ENCODE results near the gene ICAM5.
"Not testable (repeated sequence)": the region's sequence is repeated elsewhere in the genome, so short reads cannot be mapped to it uniquely, and the experiment has no call there.

ICAM5 gene

DNA sequence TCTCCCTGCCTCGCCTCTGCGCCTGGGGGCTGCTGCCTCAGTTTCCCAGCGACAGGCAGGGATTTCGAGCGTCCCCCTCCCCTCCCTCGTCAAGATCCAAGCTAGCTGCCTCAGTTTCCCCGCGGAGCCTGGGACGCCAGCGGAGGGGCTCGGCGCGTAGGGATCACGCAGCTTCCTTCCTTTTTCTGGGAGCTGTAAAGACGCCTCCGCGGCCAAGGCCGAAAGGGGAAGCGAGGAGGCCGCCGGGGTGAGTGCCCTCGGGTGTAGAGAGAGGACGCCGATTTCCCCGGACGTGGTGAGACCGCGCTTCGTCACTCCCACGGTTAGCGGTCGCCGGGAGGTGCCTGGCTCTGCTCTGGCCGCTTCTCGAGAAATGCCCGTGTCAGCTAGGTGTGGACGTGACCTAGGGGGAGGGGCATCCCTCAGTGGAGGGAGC, 19.6 kb upstream of the ICAM5 start:
- DNase-seq = peak; percentile 83

DNA sequence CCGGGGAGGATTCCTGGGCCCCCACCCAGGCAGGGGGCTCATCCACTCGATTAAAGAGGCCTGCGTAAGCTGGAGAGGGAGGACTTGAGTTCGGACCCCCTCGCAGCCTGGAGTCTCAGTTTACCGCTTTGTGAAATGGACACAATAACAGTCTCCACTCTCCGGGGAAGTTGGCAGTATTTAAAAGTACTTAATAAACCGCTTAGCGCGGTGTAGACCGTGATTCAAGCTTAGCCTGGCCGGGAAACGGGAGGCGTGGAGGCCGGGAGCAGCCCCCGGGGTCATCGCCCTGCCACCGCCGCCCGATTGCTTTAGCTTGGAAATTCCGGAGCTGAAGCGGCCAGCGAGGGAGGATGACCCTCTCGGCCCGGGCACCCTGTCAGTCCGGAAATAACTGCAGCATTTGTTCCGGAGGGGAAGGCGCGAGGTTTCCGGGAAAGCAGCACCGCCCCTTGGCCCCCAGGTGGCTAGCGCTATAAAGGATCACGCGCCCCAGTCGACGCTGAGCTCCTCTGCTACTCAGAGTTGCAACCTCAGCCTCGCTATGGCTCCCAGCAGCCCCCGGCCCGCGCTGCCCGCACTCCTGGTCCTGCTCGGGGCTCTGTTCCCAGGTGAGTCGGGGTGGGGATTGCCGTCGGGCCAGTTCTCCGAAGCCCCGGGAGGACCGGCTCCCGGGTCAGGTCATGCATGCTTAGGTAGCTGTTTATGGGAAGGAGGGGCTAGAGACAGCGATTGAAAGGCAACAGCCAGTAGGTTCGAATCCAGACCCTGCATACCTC, 18.9 kb upstream of the ICAM5 start, which contains the start of gene ICAM1:
TSS of gene ICAM1 (plus strand) at position 505 of the 779 bp plus-strand sequence. CDS start at position 545, 40 bp downstream.
- peak; percentile 75 for DNase-seq

DNA sequence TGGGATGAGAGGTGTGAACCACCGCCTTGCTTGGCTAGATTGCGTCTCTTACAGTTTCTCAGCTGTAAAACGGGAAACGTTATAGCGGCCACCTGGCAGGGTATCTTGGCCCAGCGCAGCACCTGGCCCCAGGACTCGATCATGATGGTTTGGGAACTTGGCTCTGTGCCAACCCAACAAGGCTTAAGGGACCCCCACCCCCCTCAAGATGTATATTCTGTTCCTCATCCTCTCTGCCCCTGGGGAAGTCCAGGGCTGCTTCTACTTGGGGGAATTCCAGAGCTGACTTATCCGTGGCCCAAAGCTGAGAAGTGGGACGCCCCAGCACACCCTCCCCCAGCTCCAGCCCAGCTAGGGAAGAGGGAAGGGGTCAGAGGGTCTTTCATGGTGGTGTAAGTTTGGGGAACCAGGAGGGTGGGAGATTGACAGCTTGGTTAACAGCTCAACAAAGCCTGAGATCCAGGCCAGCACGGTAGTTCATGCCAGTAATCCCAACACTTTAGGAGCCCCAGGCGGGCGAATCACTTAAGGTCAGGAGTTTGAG, 18.1 kb upstream of the ICAM5 start:
- peak; percentile 43 for DNase-seq

DNA sequence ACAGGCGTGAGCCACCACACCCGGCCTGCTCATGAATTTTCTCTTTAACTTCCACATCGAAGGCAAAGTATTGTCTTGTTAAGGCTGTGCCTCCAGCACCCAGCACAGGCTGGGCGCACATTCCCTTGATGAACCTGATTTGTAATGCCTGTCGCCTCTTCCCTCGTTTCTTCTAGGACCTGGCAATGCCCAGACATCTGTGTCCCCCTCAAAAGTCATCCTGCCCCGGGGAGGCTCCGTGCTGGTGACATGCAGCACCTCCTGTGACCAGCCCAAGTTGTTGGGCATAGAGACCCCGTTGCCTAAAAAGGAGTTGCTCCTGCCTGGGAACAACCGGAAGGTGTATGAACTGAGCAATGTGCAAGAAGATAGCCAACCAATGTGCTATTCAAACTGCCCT, 15.2 kb upstream of the ICAM5 start:
- no peak for DNase-seq

DNA sequence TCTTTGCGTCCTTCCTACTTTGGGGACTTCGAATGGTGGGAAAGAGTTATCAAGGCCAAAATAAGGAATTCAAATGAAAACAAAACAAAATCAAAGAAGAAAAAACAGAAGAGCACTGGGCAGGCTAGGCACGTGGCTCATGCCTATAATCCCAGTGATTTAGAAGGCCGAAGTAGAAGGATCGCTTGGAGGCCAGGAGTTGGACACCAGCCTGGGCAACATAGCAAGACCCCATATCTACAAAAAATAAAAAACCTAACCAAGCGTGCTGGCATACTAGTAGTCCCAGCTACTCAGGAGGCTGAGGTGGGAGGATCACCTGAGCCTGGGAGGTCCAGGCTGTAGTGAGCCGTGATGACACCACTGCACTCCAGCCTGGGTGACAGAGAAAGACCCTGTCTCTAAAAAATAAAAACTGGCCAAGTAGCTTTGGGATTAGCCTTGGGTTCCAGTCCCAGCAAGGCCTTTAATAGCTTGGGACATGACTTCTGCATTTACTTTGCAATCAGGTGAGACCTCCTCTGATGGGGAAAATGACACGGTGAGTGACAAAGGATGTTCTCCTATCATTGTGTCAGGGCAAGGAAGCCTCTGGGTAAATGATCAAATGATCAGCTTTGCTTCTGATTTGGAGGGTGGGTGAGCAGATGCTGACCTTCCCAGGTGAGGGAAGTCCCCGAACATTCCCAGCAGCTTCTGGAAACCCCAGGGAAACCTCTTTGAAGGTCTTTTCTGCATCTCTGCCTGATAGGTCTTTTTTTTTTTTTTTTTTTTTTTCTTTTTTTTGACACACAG, 11.8 kb upstream of the ICAM5 start:
- no peak for DNase-seq

DNA sequence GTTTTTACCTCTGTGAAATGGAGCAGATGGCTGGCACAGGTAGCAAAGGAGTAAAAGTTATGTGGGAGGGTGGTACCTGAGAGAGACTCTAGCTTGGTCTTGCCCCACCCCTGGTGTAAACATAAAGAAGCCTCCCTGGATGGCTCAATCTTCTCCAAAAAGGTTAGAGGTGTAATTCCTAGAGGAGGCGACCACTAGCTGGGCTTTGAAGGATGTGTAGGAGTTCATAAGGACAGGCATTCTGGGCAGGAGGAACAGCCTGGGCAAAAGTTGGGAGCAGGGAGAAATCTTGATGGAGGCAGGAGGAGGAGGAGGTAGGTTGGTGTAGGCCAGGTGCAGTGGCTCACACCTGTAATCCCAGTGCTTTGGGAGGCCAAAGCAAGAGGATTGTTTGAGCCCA, 10.8 kb upstream of the ICAM5 start:
- no peak for DNase-seq

DNA sequence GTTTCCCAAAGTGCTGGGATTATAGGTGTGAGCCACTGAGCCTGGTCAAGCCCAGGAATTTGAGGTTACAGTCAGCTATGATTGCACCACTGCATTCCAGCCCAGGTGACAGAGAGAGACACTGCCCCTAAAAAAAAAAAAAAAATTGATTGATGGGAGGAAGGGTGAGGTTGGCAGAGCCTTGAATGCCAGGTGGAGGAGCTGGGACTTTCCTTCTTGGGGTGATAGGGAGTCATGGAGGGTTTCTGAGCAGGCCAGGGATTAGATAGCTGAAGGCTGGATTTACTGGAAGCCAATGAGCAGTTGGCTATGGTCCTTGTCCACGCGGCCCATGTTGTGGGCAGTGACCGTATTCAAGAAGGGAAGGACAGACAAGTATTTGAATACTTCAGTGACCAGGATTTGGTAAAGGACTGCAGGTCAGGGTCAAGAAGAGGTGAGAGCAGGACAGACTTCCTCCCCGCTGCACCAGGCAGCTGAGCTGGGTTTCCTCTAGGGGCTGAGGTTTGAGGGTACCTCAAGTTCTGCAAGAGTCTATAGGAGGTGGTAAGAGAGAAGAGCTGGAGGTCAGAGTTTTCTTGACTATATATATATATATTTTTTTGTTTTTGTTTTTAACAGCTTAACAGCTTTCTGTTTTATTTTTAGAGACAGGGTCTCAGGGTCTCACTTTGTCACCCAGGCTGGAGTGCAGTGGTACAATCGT, 9.9 kb upstream of the ICAM5 start:
- DNase-seq = no peak

DNA sequence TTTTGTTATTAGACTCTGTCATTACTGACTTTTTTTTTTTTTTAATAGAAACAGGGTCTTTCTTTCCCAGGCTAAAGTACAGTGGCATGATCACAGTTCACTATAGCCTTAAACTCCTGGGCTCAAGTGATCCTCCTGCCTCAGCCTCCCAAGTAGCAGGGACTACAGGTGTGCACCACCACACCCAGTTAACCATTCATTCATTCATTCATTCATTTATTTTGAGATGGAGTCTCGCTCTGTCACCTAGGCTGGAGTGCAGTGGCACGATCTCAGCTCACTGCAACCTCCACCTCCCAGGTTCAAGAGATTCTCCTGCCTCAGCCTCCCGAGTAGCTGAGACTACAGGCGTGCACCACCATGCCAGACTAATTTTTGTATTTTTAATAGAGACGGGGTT, 7.7 kb upstream of the ICAM5 start:
- DNase-seq = not testable (repeated sequence)

DNA sequence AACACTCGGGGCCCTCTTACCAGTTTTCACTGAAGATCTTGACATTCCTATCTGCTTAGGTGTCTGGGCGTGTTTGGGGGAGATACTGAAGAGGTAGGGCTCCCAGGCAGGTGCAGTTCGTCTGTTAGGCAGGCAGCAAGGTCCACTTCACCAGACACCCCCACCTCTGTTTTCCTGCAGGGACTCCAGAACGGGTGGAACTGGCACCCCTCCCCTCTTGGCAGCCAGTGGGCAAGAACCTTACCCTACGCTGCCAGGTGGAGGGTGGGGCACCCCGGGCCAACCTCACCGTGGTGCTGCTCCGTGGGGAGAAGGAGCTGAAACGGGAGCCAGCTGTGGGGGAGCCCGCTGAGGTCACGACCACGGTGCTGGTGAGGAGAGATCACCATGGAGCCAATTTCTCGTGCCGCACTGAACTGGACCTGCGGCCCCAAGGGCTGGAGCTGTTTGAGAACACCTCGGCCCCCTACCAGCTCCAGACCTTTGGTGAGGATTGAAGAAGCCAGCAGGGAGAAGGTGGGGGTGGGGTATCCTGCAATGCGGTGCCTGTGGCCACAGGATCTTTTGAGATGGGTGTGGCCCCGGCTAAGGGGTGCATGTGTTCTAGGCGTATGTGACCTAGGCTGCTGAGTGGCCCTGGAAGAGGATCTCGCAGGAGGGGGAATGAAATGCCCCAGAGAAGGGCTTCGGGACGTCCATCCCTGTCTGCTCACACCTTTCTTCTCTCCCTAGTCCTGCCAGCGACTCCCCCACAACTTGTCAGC, 6.3 kb upstream of the ICAM5 start:
- no peak for DNase-seq

DNA sequence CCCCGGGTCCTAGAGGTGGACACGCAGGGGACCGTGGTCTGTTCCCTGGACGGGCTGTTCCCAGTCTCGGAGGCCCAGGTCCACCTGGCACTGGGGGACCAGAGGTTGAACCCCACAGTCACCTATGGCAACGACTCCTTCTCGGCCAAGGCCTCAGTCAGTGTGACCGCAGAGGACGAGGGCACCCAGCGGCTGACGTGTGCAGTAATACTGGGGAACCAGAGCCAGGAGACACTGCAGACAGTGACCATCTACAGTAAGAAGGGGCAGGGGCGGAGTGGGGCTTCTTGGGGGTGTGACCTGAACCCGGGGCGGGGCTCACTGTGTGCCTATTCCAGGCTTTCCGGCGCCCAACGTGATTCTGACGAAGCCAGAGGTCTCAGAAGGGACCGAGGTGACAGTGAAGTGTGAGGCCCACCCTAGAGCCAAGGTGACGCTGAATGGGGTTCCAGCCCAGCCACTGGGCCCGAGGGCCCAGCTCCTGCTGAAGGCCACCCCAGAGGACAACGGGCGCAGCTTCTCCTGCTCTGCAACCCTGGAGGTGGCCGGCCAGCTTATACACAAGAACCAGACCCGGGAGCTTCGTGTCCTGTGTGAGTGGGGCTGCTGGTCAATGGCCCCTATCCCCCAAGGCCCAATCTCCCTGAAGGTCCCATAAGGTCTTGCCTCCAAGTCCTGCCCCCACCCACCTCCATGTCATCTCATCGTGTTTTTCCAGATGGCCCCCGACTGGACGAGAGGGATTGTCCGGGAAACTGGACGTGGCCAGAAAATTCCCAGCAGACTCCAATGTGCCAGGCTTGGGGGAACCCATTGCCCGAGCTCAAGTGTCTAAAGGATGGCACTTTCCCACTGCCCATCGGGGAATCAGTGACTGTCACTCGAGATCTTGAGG, 5.4 kb upstream of the ICAM5 start:
- DNase-seq = no peak

DNA sequence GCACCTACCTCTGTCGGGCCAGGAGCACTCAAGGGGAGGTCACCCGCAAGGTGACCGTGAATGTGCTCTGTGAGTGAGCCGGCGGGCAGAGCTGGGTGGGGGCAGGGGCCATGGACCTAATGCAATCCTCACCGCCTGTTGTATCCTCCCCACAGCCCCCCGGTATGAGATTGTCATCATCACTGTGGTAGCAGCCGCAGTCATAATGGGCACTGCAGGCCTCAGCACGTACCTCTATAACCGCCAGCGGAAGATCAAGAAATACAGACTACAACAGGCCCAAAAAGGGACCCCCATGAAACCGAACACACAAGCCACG, 4.8 kb upstream of the ICAM5 start:
- no peak for DNase-seq

DNA sequence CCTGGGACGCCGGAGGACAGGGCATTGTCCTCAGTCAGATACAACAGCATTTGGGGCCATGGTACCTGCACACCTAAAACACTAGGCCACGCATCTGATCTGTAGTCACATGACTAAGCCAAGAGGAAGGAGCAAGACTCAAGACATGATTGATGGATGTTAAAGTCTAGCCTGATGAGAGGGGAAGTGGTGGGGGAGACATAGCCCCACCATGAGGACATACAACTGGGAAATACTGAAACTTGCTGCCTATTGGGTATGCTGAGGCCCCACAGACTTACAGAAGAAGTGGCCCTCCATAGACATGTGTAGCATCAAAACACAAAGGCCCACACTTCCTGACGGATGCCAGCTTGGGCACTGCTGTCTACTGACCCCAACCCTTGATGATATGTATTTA, 4.4 kb upstream of the ICAM5 start:
- no peak for DNase-seq

DNA sequence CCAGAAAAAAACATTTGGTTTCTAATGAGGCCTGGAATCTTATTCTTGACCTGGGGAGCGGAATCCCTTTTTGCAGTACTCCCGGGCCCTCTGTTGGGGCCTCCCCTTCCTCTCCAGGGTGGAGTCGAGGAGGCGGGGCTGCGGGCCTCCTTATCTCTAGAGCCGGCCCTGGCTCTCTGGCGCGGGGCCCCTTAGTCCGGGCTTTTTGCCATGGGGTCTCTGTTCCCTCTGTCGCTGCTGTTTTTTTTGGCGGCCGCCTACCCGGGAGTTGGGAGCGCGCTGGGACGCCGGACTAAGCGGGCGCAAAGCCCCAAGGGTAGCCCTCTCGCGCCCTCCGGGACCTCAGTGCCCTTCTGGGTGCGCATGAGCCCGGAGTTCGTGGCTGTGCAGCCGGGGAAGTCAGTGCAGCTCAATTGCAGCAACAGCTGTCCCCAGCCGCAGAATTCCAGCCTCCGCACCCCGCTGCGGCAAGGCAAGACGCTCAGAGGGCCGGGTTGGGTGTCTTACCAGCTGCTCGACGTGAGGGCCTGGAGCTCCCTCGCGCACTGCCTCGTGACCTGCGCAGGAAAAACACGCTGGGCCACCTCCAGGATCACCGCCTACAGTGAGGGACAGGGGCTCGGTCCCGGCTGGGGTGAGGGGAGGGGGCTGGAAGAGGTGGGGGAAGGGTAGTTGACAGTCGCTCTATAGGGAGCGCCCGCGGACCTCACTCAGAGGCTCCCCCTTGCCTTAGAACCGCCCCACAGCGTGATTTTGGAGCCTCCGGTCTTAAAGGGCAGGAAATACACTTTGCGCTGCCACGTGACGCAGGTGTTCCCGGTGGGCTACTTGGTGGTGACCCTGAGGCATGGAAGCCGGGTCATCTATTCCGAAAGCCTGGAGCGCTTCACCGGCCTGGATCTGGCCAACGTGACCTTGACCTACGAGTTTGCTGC, 2.7 kb upstream of the ICAM5 start, which contains the start of gene ICAM4:
TSS of gene ICAM4 (plus strand) at position 153 of the 935 bp plus-strand sequence. CDS start at position 211, 58 bp downstream.
- DNase-seq = no peak

DNA sequence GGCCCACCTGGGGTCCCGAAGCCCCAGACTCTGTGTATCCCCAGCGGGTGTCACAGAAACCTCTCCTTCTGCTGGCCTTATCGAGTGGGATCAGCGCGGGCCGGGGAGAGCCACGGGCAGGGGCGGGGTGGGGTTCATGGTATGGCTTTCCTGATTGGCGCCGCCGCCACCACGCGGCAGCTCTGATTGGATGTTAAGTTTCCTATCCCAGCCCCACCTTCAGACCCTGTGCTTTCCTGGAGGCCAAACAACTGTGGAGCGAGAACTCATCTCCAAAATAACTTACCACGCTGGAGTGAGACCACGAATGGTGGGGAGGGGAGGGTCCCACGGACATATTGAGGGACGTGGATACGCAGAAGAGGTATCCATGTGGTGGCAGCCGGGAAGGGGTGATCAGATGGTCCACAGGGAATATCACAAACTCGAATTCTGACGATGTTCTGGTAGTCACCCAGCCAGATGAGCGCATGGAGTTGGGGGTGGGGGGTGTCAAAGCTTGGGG, 1.0 kb upstream of the ICAM5 start:
- no peak for DNase-seq

DNA sequence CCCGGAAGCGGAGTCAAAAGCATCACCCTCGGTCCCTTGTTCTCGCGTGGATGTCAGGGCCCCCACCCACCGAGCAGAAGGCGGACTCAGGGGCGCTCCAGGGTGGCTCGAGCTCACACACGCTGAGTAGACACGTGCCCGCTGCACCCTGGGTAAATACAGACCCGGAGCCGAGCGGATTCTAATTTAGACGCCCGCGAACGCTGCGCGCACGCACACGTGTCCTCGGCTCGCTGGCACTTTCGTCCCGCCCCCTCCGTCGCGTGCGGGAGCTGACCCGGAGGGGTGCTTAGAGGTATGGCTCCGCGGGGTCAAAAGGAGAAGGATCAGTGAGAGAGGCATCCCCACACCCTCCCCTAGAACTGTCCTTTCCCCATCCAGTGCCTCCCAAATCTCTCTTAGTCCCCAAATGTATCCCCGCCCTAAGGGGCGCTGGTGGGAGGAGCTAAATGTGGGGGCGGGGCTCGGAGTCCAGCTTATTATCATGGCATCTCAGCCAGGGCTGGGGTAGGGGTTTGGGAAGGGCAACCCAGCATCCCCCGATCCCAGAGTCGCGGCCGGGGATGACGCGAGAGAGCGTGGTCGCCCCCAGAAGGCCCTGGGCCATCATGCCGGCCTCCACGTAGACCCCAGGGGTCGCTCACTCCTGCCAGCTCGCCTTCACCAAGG, 451 bp upstream of the ICAM5 start:
- peak; percentile 66 for DNase-seq

DNA sequence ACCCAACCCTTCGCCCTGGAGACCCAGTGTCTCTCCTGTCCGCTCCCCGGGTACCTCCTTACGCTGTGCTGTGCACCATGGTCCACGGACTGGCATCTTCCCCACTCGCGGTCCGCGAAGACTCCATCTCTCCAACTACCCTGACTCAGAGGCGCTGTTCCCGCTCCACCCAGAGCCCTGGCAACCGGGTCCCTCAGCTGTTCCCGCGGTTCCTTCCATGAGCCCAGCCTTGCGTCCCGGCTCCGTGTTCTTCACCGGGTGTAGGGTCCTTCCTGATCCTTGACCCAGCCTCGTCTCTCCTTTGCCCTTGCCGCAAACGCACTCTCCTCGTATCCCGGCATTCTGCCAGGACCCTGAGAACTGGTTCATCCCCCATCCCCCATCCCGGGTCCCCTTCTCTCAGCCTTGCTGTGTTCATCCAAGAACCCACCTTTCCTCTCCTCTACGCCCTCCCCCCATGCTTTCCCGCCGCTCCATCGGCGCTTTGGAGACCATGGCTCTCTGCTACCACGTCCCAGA, 664 bp downstream of the ICAM5 start:
- no peak for DNase-seq

DNA sequence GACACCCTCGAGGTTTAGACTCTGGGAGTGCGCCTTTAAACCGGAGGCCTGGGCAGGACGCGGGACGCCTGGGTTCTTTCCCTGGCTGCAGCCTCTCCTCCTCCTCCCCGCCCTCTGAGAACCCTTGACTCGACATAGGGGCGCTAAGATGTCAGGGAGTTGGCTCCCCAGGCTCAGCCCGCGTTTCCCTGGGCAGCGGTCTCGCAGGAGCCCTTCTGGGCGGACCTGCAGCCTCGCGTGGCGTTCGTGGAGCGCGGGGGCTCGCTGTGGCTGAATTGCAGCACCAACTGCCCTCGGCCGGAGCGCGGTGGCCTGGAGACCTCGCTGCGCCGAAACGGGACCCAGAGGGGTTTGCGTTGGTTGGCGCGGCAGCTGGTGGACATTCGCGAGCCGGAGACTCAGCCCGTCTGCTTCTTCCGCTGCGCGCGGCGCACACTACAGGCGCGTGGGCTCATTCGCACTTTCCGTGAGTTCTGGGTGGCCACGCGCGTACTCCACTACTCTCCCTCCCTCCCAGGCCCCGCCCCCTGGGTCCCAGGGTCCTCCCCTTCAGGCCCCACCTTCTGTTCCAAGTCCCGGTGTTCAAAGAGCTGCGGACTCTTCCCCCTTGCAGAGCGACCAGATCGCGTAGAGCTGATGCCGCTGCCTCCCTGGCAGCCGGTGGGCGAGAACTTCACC, 1.3 kb downstream of the ICAM5 start:
- DNase-seq = no peak

DNA sequence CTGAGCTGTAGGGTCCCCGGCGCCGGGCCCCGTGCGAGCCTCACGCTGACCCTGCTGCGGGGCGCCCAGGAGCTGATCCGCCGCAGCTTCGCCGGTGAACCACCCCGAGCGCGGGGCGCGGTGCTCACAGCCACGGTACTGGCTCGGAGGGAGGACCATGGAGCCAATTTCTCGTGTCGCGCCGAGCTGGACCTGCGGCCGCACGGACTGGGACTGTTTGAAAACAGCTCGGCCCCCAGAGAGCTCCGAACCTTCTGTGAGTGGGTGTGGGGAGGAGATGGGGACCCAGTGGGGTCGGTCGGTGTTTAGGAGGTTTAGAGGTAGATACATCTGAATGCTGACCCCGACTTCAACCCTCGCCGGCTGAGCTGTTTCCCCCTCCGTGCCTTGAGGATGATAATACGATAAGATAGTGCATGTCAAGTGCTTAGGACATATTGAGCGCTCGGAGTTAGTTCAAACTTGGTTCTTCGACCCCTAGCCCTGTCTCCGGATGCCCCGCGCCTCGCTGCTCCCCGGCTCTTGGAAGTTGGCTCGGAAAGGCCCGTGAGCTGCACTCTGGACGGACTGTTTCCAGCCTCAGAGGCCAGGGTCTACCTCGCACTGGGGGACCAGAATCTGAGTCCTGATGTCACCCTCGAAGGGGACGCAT, 1.9 kb downstream of the ICAM5 start:
- DNase-seq = no peak
